T-helper 2 cell treated with Interferon-gamma antibody and Interleukin-4, amounts not matched to agents 5 μg/mL and 100 μg/mL, for 36 hours (primary cell): ENCODE results near the gene CHMP4A.
"Not testable (repeated sequence)": the region's sequence is repeated elsewhere in the genome, so short reads cannot be mapped to it uniquely, and the experiment has no call there.

Experiments
- DNase-seq: peaks from one replicate; pipeline ENCODE4 v3.0.0; 2021; ENCODE audit warnings: low spot score
- H3K27ac Mint-ChIP-seq: one replicate; pipeline ENCODE4 v1.8.0; 2021; ENCODE audit warnings: mild to moderate bottlenecking, mixed read lengths
- H3K27me3 Mint-ChIP-seq: one replicate; pipeline ENCODE4 v1.8.0; 2021; ENCODE audit warnings: low read depth, mixed read lengths
- H3K36me3 Mint-ChIP-seq: one replicate; pipeline ENCODE4 v1.8.0; 2021; ENCODE audit warnings: low read depth, mixed read lengths
- H3K4me1 Mint-ChIP-seq: one replicate; pipeline ENCODE4 v1.8.0; 2021; ENCODE audit warnings: low read depth, mixed read lengths
- H3K4me3 Mint-ChIP-seq: one replicate; pipeline ENCODE4 v1.8.0; 2022; ENCODE audit warnings: mild to moderate bottlenecking, moderate library complexity, mixed read lengths
- H3K9me3 Mint-ChIP-seq: one replicate; pipeline ENCODE4 v1.8.0; 2021; ENCODE audit warnings: mixed read lengths

CHMP4A gene

DNA sequence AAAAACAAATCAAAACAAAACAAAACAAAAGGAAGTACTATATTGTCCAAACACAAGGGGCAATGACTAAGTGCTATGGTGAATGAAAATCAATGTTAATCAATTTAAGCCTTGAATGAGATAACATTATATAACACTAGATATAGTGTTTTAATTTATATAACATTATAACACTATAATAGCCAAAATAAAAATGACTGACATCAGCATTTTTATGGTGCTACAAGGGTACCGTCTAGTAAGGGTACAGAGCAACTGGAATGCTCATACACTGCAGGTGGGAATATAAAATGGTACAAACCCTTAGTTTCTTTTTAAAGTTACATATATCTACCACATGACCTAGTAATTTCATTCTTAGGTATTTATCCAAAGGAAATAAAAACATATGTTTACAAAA, 13.2 kb upstream of the CHMP4A start:
- Mint-ChIP-seq H3K9me3 (no peaks in the 10 kb centered on the region), H3K4me1 (peaks cover 18% of the 10 kb centered on the region), H3K4me3 (no peak overlapping the region), H3K36me3 (peaks cover 10% of the 10 kb centered on the region), H3K27me3 (no peaks in the 10 kb centered on the region), H3K27ac (no peak overlapping the region)
- no peak for DNase-seq

DNA sequence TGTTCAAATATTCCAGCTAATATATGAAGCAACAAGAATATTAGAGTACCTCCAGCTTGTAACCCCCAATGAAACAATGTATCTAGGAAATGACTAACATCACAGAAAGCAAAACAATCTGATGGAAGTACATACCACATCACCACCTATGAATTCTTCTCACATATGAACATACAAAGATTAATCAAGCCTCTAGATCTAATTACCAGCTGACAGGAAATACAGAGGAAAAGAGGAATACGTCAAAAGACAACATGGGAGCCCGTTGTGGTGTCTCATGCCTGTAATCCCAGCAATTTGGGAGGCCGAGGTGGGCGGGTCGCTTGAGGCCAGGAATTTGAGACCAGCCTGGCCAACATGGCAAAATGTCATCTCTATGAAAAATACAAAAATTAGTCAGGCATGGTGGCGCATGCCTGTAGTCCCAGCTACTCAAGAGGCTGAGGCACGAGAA, 11.4 kb upstream of the CHMP4A start:
- Mint-ChIP-seq H3K4me3 (no peak overlapping the region), H3K9me3 (no peaks in the 10 kb centered on the region), H3K4me1 (peaks cover 11% of the 10 kb centered on the region), H3K27me3 (no peaks in the 10 kb centered on the region), H3K36me3 (peaks cover 10% of the 10 kb centered on the region), H3K27ac (peak overlapping the region; percentile 18)
- no peak for DNase-seq

DNA sequence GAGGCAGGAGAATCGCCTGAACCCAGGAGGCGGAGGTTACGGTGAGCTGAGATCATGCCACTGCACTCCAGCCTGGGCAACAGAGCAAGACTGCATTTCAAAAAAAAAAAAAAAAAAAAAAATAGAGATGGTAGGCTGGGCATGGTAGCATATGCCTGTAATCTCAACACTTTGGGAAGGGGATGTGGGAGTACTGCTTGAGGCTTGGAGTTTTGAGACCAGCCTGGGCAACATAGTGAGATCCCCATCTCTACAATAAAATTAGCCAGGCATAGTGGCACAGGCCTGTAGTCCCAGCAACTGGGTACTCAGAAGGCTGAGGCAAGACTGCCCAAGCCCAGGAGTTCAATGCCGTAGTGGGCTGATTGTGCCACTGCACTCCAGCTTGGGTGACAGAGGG, 9.7 kb upstream of the CHMP4A start:
- Mint-ChIP-seq H3K36me3 (peaks cover 12% of the 10 kb centered on the region), H3K4me1 (peaks cover 11% of the 10 kb centered on the region)
- H3K4me3 Mint-ChIP-seq, DNase-seq, H3K9me3 Mint-ChIP-seq, H3K27ac Mint-ChIP-seq, H3K27me3 Mint-ChIP-seq: not testable (repeated sequence)

DNA sequence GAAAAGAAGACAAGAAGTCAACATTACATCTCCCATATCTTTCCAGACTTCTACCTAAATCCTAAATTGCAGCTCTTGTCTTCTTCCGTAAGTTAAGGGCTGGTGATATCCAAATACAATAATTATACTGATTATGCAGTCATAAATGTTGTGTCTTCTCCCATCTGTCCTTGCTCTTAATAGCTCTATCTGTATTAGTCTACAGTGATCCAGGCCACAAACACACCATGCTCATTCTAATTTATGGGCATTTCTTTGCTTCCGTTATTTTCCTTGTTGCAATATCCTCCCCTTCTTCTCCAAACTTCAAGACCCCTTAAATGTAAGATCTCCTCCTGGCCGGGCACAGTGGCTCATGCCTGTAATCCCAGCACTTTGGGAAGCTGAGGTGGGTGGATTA, 6.2 kb upstream of the CHMP4A start:
- H3K36me3 Mint-ChIP-seq: peaks cover 15% of the 10 kb centered on the region
- H3K9me3 Mint-ChIP-seq: no peaks in the 10 kb centered on the region
- peaks cover 12% of the 10 kb centered on the region for H3K4me1 Mint-ChIP-seq
- DNase-seq: no peak
- H3K27me3 Mint-ChIP-seq: no peaks in the 10 kb centered on the region
- no peak overlapping the region for H3K27ac Mint-ChIP-seq
- no peak overlapping the region for H3K4me3 Mint-ChIP-seq

DNA sequence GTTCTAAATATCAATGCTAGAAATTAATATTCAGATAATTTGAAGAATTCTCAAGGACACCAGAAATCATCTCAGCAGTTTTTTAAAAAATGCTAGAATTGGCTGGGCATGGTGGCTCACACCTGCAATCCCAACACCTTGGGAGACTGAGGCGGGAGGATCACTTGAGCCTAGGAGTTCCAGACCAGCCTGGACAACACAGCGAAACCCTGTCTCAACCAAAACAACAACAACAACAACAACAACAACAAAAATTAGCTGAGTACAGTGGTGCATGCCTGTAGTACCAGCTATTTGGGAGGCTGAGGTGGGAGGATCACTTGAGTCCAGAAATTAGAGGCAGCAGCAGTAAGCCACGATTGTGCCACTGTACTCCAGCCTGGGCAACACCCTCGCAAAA, 5.8 kb upstream of the CHMP4A start:
- H3K4me1 Mint-ChIP-seq: peaks cover 15% of the 10 kb centered on the region
- no peaks in the 10 kb centered on the region for H3K9me3 Mint-ChIP-seq
- H3K36me3 Mint-ChIP-seq: peaks cover 17% of the 10 kb centered on the region
- H3K4me3 Mint-ChIP-seq: no peak overlapping the region
- no peaks in the 10 kb centered on the region for H3K27me3 Mint-ChIP-seq
- DNase-seq: no peak
- H3K27ac Mint-ChIP-seq: no peak overlapping the region

DNA sequence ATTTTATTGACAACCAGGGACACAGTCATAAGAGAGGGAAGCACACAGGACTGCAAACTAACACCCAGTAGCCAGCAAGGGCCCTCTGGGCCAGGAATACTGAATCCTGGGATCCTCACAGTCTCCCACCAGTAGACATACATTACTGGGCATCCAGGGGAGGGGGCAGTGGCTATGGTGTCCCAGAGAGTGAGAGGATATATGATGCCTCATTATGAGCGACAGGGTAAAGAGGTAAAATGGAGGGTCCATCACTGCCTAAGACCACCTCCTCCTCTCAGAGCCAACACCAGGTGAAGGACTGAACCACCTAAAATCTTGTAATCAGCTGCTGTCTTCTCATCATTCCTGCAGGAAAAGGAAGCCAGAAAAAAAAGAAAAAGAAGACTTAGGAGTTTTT, 3.6 kb upstream of the CHMP4A start:
- Mint-ChIP-seq H3K27ac (peak overlapping the region; percentile 96), H3K36me3 (peaks cover 25% of the 10 kb centered on the region), H3K4me1 (peaks cover 20% of the 10 kb centered on the region)
- not testable (repeated sequence) for DNase-seq, H3K4me3 Mint-ChIP-seq, H3K9me3 Mint-ChIP-seq, H3K27me3 Mint-ChIP-seq

DNA sequence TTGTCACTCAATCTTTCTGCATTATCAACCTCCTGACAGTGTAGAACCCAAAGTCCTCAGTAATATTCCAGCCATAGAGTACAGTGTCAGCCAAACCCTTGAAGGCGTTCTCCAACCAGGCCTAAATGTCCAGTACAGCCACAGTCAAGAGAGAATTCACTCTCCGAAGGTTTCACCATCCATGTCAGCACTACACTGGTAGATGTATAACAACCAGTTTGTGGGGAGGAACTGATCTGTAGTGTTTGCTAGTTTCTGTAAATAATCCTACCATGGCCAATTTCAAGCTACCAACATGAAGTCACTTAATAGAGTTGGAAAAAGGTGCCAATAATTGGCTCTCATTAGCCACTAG, 3.0 kb upstream of the CHMP4A start:
- Mint-ChIP-seq H3K27ac (peak overlapping the region; percentile 96), H3K27me3 (no peaks in the 10 kb centered on the region), H3K36me3 (peaks cover 30% of the 10 kb centered on the region)

DNA sequence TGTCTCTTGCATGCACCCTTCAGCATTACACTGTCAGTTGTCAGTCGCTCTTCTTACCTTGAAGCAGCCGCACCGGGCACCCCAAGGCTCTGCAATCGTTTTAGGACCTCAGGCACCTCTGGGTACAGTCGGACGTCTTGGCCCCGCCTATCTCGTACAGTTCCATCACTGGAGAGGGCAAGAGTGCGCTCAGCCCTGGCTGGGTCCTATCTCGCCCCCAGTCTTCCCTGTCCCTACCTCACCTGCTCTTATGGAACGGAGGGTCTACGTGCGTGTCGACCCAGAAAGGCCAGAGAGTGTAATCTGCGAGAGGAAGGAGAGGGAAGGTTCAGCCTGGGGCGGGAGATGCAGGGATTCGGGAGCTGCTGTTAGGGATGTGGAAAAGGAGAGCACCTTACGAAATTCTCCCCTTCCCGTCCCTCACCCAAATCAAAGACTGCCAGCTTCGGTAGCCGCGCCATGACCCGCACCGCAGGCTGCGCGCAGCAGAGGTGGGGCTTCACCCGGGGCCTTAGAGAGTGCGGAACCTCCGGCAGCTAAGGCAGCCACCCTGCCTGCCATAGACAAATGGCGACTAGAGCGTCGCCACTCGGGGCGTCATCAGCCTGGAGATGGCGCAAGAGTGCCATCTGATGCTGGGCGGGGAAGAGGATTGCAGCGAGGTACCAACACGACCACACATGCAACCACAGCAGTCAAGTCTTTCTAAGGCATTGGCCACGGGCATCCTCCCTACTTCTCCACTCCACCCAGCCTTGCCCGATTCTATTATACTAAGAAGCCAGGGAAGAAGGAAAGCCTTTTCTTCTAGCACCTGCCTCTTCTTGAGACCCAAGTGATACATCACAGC, 2.4 kb upstream of the CHMP4A start, which contains the start of gene MDP1:
Gene MDP1, minus strand, starts transcription at position 572 of the 850 bp plus-strand sequence. Its CDS starts 111 bp downstream, at position 461.
- H3K27ac Mint-ChIP-seq: peak within 1 kb of the TSS; percentile 96
- peaks cover 25% of the 10 kb centered on the region for H3K4me1 Mint-ChIP-seq
- no peaks in the 10 kb centered on the region for H3K9me3 Mint-ChIP-seq
- no peaks in the 10 kb centered on the region for H3K27me3 Mint-ChIP-seq
- DNase-seq: peak; percentile 83
- peak within 1 kb of the TSS; percentile 93 for H3K4me3 Mint-ChIP-seq
- H3K36me3 Mint-ChIP-seq: peaks cover 31% of the 10 kb centered on the region

More for the DNA sequence above, 3.0 kb upstream of the CHMP4A start:
- no peak for DNase-seq
- Mint-ChIP-seq H3K4me1 (peaks cover 25% of the 10 kb centered on the region), H3K4me3 (peak overlapping the region; percentile 93), H3K9me3 (no peaks in the 10 kb centered on the region)

DNA sequence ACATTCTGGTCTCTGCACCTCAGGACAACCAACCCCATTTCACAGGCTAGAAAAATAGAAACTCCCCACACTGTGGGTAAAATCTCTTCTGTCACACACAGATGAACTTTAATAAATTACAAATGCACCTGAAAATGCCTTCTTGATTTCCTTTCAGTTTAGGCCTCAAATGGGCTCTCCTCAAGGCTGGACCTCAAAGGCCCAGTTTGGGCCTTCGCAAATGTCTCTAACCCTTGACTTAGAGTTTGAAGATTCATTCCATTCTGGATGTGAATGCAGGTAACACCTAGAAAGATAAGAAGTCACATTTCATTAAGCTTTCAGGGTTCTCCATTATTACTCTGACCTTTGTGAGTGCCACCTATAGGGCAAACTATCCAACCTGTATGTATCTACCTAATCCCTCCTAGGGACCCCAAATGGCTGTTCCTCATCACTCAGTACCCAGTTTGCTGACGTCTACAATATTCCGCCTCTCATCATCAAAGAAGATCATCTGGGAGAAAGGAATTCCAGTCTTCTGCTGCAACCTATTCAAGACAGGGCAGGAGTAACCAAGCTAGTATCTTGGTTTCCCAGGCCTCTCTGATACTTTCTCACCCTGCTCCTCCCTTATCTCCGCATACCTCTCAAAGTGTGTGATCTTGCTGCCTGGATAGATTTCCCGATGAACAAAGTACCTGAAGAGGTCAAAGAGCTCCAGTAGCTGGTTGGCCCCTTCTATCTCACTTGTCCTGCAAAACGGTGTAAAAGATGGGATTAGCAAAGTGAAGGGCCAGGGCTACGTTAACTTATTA, 776 bp upstream of the CHMP4A start:
- peaks cover 29% of the 10 kb centered on the region for H3K4me1 Mint-ChIP-seq
- peaks cover 43% of the 10 kb centered on the region for H3K36me3 Mint-ChIP-seq

DNA sequence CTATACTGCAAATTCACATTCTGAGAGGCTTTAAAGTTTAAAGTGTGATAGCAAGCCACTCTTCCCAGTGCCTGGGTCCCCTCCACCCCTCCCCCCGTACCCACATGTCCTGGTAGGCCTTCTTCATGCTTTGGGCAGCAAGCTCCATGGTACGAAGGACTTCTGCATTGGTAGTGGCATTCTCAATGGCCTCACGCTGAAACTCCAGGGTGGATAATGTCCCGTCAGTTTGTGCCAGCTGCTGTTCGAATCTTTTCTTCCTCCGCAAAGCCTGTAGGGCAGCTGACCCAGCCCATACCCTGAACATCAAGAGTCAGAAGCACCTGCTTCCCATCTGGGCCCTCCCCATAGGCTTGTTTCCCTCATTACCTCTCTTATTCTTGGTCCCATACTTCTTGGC, 2.0 kb downstream of the CHMP4A start:
- no peaks in the 10 kb centered on the region for H3K27me3 Mint-ChIP-seq
- H3K27ac Mint-ChIP-seq: peak overlapping the region; percentile 96
- peak overlapping the region; percentile 87 for H3K4me3 Mint-ChIP-seq
- H3K4me1 Mint-ChIP-seq: peaks cover 26% of the 10 kb centered on the region
- peaks cover 54% of the 10 kb centered on the region for H3K36me3 Mint-ChIP-seq
- H3K9me3 Mint-ChIP-seq: no peaks in the 10 kb centered on the region
- no peak for DNase-seq

More for the DNA sequence above, 776 bp upstream of the CHMP4A start:
- H3K27ac Mint-ChIP-seq: peak overlapping the region; percentile 96
- H3K4me3 Mint-ChIP-seq: peak overlapping the region; percentile 87
- no peaks in the 10 kb centered on the region for H3K9me3 Mint-ChIP-seq
- no peak for DNase-seq
- no peaks in the 10 kb centered on the region for H3K27me3 Mint-ChIP-seq

DNA sequence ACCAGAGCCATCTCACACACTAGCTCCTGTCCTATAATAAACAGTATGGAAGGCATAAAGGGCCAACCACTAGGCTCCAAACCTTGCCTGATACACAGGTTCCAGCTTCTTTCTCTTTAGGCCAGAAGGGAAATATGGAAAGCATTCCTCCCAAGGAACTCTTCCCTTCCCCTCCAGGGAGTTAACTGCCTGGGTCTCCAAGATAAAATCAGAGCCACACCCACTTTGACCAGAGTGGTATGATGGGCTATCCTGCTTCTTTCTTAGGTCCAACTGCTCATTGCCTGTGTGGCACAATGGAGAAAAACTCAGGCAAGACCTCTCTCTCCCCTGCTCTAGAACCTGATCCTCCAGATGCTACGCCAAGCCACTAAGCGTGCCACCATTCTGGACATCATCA, 5.7 kb downstream of the CHMP4A start:
- DNase-seq: no peak
- Mint-ChIP-seq H3K36me3 (peaks cover 62% of the 10 kb centered on the region), H3K27ac (no peak overlapping the region), H3K4me1 (peaks cover 10% of the 10 kb centered on the region), H3K27me3 (no peaks in the 10 kb centered on the region), H3K4me3 (no peak overlapping the region), H3K9me3 (peaks cover 5% of the 10 kb centered on the region)

DNA sequence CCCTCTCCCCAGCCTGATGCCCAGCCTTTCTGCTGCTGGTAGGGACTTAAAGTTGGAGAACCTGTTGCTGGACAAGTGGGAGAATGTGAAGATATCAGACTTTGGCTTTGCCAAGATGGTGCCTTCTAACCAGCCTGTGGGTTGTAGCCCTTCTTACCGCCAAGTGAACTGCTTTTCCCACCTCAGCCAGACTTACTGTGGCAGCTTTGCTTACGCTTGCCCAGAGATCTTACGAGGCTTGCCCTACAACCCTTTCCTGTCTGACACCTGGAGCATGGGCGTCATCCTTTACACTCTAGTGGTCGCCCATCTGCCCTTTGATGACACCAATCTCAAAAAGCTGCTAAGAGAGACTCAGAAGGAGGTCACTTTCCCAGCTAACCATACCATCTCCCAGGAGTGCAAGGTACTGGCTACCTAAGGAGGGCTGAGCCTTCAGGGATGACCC, 6.2 kb downstream of the CHMP4A start:
- Mint-ChIP-seq H3K9me3 (peaks cover 6% of the 10 kb centered on the region), H3K36me3 (peaks cover 67% of the 10 kb centered on the region), H3K27me3 (no peaks in the 10 kb centered on the region), H3K27ac (no peak overlapping the region), H3K4me3 (no peak overlapping the region), H3K4me1 (peaks cover 10% of the 10 kb centered on the region)
- DNase-seq: no peak

DNA sequence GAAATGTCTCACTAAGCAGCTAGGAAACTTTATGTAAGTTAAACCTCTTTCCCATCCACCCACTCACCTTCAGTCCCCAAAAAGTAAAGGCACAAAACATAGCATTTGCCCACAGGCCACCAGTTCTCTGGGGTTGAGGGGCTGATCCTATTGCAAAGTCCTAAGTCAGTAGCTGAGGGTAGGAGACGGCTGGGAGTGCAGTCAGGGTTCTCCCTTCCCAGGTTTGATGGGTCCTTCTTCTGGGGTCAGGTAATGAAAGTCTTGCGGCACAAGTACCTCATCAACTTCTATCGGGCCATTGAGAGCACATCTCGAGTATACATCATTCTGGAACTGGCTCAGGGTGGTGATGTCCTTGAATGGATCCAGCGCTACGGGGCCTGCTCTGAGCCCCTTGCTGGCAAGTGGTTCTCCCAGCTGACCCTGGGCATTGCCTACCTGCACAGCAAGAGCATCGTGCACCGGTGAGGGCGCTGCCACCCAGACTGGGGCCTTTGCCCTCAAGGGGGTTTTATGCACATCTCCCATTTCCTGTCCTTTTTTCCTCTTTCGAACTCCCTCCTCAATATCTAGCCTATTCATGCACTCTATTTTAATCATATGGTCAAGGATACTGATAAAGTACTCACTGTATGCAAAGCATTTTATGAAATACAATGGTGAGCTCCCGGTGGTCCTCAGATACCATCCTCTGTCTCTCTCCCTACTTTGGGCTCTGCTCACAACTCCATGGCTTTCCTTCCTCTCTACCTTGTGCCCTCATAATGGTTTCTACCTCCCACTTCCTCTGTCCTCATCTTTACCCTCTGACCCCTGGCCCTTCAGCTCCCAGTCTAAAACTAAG, 6.8 kb downstream of the CHMP4A start:
- Mint-ChIP-seq H3K9me3 (peaks cover 9% of the 10 kb centered on the region), H3K27ac (no peak overlapping the region), H3K4me1 (peaks cover 6% of the 10 kb centered on the region), H3K27me3 (no peaks in the 10 kb centered on the region), H3K4me3 (no peak overlapping the region), H3K36me3 (peaks cover 69% of the 10 kb centered on the region)
- DNase-seq: no peak
